Cardiac fibroblast (primary cell): Measurements from ENCODE around the gene MNAT1.

Source experiments
- DNase-seq, 2 donors: peaks; one replicate each; pipeline versions ENCODE4 v3.0.0 to v3.0.0-alpha.2; 2010; ENCODE audit warnings: low read depth in 2 of 2
- H3K4me3 ChIP-seq, 2 donors: replicated peaks in 1 of 2; 1 replicate in 1 of 2; 2 replicates in 1 of 2; pipeline ENCODE4 v1.5.1; 2011; ENCODE audit warnings: low read depth in 2 of 2, low read length in 2 of 2, mild to moderate bottlenecking in 2 of 2, moderate library complexity in 1 of 2
- CTCF ChIP-seq: IDR thresholded peaks from one replicate; pipeline ENCODE4 v1.5.1; 2011; ENCODE audit warnings: low read depth, mild to moderate bottlenecking, low read length, inconsistent platforms

Gene MNAT1

GRCh38 chr14:60734465-60735242 lies at the start of gene MNAT1:
Gene MNAT1 (plus strand): TSS chr14:60734761. CDS start chr14:60734863, 102 bp downstream.
- H3K4me3 ChIP-seq: peak within 1 kb of the TSS; percentile 70 to 81
- peak; percentile 91 for DNase-seq
- no peak for TF ChIP-seq CTCF

- no peak for DNase-seq
- H3K4me3 ChIP-seq: no peak overlapping the region
- TF ChIP-seq CTCF: no peak
These were observed 47.7 kb upstream of the MNAT1 start for GRCh38 chr14:60686865-60687264.

- no peak for DNase-seq
- no peak overlapping the region for H3K4me3 ChIP-seq
- TF ChIP-seq CTCF: no peak
These were observed 43.0 kb upstream of the MNAT1 start for GRCh38 chr14:60691383-60692113.

GRCh38 chr14:60695327-60695726 lies 39.2 kb upstream of the MNAT1 start:
- H3K4me3 ChIP-seq: no peak overlapping the region
- TF ChIP-seq CTCF: no peak
- DNase-seq: no peak

- TF ChIP-seq CTCF: no peak
- no peak for DNase-seq
These were observed 34.0 kb upstream of the MNAT1 start for GRCh38 chr14:60700598-60700997.

GRCh38 chr14:60705100-60705499 lies 29.5 kb upstream of the MNAT1 start:
- no peak for TF ChIP-seq CTCF
- DNase-seq: no peak
- H3K4me3 ChIP-seq: no peak overlapping the region

More at GRCh38 chr14:60700598-60700997, 34.0 kb upstream of the MNAT1 start:
- no peak overlapping the region for H3K4me3 ChIP-seq
